ENCODE results near the gene SEMA7A. TPM values are rescaled to one million over a fixed set of nuclear protein-coding genes. Genes with fewer than 3 reads are reported as not detected.

Gene SEMA7A
- total and polyA plus RNA-seq, 9 of the 15 experiments (the other 6 are each of a cell fraction or from before 2014, with no cell fraction given): 0.04 to 8.2 (median 5.4) TPM; not detected in 1

GRCh38 chr15:74389241-74390048 lies 44.3 kb downstream of the SEMA7A start (continued):
- TF ChIP-seq CHD7 (IDR thresholded peaks at IDR 0.05; ENCODE audit: low read depth, low read length) (no peak), HDAC8 (tag; IDR thresholded peaks at IDR 0.05) (peak; percentile 63; the same call in 1 of the 2 replicates), ARID1B (IDR thresholded peaks at IDR 0.05) (peak; percentile 100), IRF9 (tag; IDR thresholded peaks at IDR 0.05) (peak; percentile 52; the same call in 1 of the 2 replicates), ESRRB (CRISPR knock-in tag; IDR thresholded peaks at IDR 0.05; ENCODE audit: borderline replicate concordance) (no peak)

All from K562 (cell line).